Suppressor macrophage treated with lipopolysaccharide for 1 hour (primary cell): ENCODE measurements around the gene TBCE.

ENCODE experiments used
- DNase-seq, 3 donors: peaks; one replicate each; pipeline ENCODE4 v3.0.0-alpha.2; 2020 to 2022

Gene TBCE

DNA sequence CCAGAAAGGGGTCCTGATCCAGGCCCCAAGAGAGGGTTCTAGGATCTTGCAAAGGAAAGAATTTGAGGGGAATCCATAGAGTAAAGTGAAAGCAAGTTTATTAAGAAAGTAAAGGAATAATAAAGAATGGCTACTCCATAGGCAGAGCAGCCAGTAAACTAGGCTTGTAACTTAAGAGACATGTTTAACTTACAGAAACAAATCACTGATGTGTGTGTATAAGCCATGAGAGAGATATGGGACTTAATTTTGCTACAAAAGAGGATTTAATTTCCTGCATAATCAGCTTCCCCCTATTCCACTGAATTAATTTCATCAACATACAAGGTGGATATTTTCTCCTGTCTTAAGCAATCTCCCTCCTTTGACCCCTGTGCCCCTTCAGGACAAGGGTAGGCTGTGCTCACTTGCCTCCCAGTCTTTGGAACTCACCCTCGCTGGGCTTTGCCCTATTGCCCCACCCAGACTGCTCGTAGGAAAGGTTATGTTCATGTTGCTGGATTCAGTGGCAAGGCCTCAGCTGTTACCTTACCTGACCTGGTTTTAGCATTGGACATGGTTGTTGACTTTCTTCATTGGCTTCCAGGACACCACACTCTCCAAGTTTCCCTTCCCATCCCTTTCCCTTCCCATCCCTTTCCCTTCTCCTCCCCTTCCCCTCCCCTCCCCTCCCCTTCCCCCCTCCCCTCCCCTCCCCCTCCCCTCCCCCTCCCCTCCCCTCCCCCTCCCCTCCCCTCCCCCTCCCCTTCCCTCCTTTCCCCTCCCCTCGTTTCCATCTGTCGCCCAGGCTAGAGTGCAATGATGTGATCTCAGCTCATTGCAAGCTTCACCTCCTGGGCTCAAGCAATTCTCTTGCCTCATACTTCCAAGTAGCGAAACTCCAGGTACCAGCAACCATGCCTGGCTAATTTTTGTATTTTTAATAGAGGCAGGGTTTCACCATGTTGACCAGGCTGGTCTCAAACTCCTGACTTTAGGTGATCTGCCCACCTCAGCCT, 44.6 kb downstream of the TBCE start:
- DNase-seq, result no peak

DNA sequence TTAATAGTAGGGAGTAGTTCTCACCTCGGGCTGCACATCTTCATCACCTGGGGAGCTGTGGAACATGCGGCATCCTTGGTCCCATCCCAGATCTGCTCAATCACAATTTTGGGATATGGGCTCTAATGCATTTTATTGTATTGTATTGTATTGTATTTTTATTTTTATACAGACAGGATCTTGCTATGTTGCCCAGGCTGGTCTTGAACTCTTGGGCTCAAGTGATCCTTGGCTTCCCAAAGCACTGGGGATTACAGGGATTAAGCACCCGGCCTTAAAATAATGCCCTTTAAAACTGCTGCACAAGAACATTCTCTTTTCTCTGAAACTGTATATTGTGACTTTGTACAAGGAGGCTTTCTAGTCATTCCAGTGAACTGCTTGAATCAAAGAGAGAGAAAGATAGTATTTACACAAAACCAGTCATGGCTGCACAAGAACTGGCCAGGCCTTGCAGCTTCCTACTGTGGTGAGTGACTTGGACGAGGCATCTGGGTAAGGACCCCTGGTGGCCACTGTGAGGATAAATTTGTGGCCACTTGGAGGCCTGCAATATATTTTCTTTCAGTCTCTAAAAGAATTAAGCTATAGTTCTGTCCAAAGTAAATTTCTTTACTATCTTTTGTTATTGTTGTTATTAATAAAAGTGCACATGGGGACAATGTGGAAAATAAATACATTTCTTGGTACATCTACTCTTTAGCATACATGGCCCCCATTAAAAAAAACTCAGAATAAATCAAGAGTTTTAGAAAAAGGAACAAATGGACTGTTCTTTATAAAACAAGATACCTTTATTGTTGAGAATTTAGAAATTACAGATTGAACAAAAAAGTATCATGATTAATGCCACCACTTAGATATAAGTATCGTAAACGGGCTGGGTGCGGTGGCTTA, 48.0 kb downstream of the TBCE start:
- peak; percentile 75 to 79 (median 77) for DNase-seq

DNA sequence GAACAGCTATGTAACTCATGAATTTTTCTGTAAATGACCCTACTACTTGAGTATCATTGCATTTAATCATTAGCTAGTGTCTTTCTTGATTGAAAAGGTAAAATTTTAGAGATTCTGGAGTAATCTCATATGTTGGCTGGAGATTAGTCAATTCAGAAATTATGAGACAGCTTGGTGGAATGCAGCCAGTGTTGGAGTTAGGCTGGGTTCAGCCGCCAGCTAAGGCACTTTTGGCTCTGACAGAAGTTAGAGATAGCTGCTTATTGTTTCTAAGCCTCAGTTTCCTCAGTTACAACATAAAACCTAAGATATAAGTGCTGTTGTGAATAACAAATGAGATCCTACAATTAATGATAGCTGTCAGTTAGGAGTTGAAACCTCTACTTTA, 49.4 kb downstream of the TBCE start:
- DNase-seq, result no peak

DNA sequence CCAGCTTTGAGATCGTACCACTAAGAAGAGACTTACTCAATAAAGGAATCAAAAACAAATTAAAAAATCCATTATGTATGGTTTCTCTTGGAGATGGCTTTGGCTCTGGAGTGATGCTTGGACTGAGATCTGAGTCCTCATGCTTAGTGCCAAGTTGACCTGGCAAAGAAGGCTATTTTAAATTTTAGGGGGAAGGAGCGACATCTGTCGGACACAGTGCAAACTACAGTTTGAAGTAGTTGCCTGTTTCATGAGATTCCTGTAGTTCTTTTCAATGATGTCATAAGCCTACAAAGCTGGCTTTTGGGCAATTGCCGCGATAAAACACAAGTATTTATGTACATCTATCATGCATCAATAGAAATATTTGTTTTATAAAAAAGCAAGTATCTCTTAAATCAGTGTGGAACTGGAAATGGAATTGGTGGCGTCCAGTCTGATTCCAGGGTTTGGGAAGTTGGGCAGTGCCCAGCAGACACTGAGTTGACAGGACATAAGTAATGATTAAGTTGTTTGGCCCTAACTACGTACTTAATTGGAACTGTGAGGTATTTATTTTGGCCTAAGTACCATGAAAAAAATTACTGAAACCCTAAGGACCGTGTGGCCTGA, 50.0 kb downstream of the TBCE start:
- peak; percentile 63 to 76 (median 76) for DNase-seq

DNA sequence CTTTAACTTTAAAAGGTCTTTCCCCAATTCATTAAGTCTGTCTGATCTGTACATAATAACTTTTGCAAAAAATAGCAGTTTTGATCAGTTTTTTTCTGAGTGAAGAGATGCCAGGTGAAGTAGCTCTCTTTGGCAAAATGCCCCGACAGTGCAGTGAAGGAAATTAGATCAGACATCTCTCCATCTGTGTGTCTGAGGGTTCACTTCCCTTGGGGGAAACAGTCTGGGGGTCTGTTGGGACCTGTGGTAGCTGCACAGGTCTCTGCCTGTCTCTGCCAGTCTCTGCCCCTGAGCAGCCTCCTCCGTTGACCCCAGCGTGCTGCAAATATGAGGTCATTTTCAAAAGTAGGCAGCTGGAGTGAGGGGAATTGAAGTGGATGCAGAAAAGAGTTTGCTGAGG, 54.5 kb downstream of the TBCE start:
- DNase-seq, result no peak

DNA sequence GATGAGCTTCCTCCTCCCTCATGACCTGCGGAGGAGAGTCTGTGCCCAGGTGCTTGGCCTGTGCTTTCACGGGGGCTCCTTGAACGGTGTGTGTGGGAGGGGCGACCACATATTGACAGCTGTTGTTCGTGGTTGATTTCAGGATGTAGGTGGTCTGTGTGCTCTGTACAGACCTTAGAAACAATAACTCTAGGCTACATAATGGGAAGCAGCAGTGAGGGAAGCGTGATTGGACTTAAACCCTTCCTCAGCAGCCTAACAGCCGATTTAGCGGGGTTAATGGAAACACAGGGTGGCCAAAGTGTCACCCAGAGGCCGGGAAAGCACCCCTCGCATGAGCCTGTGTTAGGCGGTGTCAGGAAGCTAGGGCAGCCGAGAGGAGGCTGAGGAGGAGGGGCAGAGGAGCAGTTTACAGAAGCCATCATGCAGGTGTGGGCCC, 56.0 kb downstream of the TBCE start:
- DNase-seq, result peak in 1 of 3 donors; percentile 20

DNA sequence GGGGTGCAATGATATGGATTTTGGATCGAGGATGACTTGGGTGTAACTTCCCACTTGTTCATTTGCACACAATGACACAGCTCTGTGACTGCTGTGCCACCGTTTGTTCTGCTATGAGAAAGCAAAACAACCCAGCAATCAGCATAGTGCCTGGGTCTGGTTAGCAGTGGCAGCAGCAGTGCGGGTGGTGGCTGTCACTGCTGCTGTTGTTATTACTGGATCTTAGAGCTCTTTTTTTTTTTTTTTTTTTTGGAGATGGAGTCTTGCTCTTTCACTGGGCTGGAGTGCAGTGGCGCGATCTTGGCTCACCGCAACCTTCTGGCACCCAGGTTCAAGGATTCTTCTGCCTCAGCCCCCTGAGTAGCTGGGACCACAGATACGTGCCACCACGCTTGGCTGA, 56.9 kb downstream of the TBCE start:
- no peak for DNase-seq

DNA sequence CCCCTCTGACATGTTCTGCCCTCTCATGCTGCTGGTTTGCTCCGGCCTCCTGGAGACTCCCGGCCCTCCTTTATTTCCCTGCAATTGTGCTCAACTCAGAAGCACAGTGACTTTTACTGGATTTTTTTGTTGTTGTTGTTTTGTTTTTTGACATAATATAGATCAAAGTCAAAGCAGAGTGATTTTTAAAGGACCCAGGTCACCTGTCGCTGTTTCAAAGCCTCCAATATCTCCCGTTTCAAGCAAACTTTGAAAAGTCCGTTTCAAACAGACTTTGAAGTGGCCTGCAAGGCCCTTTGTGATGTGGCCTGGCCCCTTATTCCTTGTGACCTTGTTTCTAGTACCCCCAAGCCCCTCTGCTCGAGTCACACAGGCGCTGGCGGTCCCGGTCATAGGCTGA, 58.1 kb downstream of the TBCE start:
- DNase-seq, result no peak

DNA sequence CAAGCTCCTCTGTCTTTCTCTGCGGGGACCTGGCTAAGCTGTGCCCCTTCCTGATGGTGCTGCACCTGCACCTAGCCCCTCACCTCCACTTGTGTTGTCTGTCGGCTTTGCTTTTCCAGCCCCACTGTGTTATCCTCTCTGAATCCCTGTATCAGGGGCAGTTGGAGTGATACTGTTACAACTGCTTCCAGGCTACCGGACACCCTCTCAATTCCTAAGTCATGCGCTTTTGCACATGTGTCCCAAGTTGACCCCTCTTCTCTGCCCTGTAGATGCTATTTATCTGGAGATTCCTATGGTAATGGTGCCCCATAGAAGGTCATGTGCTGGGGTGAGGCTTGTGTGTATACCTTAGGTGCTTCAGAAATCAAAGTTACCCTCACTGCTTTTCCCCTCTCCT, 58.9 kb downstream of the TBCE start:
- DNase-seq, result no peak

DNA sequence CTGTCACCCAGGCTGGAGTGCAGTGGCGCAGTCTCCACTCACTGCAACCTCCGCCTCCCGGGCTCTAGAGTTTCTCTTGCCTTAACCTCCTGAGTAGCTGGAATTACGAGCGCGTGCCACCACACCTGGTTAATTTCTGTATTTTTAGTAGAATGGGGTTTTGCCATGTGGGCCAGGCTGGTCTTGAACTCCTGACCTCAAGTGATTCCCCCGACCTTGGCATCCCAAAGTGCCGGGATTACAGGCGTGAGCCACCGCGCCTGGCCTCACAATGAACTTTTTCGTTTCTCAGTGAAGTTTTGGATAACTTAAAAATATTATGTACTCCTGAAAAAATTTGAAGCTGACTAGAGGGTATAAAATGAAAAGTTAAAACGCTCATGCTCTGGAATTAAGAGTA, 59.5 kb downstream of the TBCE start:
- no peak for DNase-seq

DNA sequence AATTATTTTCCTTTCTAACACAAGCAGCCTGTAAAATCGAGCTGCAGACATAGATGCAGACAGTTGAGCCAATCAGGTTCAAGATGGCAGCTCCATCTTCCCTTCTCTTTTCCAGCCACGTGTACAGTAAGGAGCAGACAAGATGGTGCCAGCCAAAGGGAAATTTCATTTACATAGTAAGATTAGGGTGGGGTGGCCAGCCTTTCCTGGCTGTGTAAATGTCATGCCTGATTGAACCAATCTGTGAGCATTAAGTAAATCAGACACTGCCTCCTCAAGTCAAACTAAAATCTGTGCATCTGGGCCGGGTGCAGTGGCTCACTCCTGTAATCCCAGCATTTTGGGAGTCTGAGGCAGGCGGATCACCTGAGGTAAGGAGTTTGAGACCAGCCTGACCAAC, 60.2 kb downstream of the TBCE start:
- no peak for DNase-seq

DNA sequence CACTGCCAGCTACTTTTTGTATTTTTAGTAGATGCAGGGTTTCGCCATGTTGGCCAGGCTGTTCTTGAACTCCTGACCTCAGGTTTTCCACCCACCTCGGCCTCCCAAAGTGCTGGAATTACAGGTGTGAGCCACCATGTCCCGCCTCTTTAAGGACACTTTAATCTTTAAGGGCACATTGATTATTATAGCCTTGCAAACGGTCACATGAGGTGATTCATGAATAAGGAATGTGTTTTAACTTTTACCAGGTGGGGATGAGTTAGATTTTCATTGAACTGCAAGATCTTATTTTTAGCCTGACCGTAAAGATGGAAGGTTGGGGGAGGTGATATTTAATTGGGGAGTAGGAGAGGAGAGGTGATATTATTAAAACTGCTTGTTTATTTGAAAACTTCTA, 61.9 kb downstream of the TBCE start:
- no peak for DNase-seq

DNA sequence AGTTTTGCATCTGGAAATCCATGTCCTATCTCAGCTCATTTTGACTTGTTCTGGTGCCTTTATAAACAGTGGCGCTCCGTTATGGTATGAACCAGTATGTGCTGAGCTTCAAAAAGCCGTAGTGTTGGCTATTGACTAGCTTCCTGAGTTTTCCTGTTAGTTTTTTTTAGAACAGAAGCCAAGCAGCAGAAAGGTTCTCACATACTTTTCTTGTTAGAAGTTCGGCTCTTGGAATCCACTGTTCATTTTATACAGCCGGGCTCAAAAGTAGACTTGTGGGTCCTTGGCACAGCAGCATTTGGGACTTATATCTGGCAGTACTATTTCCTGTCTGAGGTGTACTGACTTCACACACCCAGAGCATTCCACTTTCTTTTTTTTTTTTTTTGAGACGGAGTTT, 63.8 kb downstream of the TBCE start:
- no peak for DNase-seq

DNA sequence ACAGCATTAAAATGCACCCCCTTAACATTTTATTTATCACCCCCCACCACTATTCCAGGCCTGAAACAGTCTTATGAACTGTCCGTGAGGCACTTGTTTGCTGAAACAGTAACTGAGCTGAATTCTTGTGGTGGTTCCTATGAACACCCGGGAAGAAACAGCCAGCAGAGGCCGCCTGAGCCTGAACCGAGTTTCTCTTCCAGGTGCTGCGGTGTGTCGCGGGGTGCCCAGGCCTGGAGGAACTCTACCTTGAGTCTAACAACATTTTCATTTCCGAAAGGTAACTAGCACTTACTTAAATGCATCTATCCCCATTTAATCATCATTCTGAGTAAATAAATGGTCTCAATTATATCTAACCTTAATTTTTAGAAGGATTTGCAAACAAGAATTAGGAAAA, 66.8 kb downstream of the TBCE start:
- DNase-seq, result no peak

DNA sequence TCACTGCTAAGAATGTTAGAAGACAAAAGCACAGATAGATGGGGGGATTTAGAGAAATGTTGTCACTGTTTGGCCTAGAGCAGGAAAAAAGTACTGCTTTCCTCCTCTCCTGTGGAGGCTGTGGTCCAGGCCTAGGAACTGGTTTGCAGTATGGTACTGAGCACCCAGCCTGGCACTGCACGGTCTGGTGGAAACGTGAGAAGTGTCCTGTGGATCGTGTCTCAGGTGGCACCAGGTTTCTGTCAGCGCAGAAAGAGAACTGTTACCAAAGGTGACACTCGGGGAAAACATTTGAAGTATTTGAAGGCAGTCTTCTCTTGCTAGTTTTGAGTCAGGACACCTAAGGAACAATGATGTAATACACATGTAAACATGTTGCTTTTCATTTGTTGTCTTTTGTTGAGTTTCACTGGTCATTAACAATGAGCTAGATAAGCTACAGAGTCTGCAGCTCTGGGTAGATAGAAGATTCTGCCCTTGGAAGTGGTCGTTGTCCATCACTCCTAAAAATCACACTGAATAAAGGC, 74.0 kb downstream of the TBCE start:
- DNase-seq, result no peak

DNA sequence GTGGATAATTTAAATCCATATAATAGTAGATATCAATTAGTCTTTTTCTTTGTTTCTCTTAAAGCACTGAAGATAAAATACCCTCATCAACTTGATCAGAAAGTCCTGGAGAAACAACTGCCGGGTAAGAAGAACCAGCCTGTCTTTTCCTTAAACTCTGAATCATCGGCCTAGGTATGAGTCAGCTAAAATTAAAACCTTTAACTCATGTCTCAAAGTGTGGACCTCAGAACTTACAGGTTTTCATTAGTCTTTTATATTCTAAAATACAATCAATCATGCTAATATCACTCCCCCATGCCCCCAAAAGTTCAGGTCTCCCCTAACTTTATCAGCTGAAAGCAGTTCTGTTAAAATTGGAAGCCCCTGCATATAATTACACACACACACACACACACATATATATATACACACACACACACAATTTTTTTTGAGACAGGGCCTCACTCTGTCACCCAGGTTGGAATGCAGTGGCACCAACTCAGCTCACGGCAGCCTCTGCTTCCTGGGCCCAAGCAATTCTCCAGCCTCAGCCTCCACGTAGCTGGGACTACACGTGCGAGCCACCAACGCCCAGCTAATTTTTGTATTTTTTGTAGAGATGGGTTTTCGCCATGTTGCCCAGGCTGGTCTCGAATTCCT, 75.7 kb downstream of the TBCE start:
- peak; percentile 7 to 28 (median 26) for DNase-seq

DNA sequence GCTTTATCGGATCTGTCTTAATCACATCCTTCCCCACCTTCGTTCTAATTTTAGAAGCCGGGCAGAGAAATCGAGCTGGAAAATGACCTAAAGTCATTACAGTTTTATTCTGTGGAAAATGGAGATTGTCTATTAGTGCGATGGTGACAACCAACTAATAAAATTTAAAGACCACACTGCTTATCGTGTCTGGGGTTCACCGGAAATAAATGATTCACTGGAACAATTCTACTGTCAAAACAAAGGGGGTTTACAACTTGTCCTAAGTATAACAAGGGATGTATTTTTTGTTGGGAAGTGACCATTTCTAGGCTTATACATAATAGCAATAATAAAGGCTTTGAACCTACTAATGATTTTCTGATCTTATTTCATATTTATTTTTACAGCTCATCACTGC, 81.4 kb downstream of the TBCE start:
- no peak for DNase-seq

DNA sequence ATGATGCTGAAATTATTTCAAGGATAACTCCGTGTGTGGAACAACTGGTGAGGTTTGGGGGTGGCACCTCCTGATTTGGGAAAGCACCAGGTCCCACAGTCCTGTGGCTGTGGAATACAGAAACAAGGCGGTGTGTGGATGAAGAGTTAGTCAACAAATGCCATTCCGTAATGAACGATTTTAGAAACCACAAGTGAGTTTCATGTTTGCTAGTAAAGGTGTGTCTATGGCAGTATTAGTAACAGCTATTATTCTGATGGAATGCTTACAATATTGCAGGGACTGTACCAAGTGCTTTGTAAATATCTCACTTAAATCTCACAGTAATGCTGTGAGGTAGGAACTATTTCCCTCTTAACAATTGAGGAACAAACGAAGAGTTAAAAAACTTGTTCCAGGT, 83.2 kb downstream of the TBCE start:
- no peak for DNase-seq

DNA sequence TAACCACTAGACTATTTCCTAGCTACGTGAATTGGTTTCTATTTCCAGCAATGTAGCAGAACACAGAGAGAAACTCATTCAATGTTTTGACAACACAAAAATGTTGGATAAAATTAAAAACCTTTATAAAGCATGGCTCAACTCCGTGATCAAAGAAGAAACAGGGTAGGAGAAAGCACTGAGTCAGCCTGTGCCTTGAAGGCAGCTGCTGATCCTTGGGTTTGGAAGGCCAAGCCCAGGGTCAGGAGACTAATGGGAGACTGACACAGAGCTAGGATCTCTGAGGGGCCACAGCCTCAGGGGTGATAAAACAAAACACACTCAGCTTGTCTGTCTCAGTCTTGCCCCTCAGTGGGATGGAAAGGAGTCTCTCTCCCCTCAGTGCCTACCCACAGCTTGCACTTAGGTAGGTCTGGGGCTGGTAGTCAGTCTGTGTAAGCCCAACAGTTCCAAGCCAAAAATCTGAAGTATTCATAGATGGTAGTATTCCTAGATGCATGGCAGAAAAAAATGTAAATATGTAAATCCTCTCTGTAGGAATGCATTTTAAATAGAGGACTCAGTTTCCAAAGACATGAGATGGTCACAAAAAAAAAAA, 83.8 kb downstream of the TBCE start:
- no peak for DNase-seq

DNA sequence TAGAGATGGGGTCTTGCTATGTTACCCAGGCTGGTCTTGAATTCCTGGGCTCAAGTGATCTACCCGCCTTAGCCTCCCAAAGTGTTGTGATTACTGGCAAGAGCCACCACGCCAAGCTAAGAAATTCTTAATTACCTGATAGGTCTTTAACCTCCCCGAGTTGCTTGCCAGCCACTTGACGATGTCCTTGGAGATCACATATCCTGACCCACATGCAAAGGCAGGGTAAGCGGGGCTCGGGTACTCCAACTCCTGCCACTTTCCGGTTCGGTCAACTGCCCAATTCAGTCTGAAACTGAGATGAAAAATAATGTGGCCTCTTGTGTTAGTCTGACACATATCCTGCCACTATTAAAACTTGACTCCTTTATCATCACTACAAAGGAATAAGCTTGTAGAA, 86.8 kb downstream of the TBCE start:
- DNase-seq, result no peak

DNA sequence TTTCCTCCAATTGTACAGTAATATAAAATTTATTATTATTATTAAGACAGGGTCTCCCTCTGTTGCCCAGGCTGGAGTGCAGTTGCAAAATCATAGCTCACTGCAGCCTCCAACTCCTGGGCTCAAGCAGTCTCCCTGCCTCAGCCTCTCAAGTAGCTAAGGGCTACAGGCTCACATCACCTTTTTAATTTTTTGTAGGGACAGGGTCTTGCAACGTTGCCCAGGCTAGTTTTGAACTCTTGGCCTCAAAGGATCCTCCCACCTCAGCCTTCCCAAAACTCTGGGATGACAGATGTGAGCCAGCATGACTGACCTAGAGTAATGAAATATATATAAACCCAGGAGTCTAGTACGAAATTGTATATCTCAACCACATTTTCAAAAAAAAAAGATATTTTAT, 87.9 kb downstream of the TBCE start:
- no peak for DNase-seq

DNA sequence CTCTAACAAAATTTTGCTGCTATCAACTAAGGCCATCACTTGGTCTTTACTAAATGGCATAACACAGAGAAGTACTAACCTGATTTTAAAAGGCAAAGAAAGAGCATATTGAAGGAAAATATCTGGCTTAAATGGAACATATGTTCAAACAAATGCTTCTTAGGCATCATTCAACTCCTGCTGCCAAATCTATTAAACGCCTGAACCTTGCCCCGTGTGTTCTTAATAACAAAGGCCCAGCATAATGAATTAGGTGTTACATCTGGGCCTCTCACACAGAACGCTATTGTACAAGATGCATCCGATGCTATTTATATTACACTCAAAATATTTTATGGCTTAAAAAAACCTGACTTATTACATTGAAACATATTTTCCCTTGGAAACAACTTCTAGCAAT, 88.6 kb downstream of the TBCE start:
- no peak for DNase-seq
